ENCODE data around the gene LOXL1. TPM values are rescaled to one million over a fixed set of nuclear protein-coding genes. Genes with fewer than 3 reads are reported as not detected.
A peak's percentile ranks its signal among the peaks of the same experiment; 100 is the strongest.
"Not testable (repeated sequence)": the region's sequence is repeated elsewhere in the genome, so short reads cannot be mapped to it uniquely, and the experiment has no call there.

The LOXL1 gene
- total RNA-seq, 1 donor from 2014 or later: 0.68 TPM

DNA sequence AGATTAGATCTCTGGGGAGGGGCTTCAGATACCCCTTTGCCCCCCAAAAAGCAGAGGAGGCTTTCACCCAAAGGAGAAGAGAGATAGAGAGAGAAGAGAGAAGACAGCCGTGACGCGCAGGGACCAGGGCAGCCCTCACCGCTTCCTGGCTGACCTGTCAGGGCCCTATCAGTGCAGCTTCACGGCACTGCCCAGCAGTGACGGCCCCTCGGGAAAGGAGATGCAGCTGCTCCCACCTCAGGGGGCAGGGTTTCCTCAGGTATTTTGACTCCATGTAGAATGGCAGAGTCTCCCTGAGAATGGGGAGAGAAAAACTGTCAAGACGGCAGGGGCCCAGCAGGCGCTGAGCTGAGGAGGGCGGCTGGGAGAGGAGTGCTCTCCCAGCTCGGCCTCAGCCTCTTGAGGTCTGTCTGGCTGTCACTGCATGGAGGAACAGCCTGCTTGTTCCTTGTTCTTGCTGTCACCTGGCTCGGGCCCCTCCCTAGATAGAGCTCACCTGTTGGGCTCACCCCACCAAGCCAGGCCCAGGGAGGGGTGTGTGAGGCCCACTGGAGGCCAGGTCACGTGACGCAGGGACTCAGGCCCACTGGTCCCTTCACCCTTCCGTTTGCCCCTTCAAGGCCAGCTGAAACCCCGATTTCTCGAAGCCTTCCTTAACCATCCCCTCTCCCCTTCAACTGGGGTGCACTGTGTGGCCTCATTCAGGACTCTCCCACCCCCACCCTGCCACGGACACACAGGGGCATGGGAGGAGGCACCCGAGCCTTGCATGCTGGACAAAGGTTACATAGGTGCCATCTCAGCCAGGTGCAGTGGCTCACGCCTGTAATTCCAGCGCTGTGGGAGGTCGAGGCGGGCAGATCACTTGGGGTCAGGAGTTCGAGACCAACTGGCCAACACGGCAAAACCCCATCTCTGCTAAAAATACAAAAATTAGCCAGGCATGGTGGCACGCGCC lies 28.2 kb downstream of the LOXL1 start:
- DNase-seq: no peak

DNA sequence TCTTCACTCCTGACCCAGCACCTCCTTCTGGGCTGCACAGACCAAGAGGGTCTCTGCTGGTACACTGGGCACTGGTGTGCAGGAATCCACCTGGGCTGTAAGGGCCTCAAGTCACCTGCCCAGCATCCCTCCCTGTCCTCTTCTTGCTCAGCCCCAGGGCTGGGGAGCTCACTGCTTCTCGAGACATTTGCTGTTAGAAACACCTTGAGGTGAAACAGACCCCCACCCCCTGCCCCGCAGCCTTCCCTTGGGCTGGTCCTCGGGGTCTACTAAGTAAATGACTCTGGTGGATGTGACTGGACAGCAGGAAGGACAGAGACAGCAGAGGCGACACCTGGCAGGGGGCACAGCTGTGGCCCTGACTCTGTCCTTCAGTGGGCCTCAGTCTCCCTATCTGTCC lies 29.1 kb downstream of the LOXL1 start:
- DNase-seq: no peak

DNA sequence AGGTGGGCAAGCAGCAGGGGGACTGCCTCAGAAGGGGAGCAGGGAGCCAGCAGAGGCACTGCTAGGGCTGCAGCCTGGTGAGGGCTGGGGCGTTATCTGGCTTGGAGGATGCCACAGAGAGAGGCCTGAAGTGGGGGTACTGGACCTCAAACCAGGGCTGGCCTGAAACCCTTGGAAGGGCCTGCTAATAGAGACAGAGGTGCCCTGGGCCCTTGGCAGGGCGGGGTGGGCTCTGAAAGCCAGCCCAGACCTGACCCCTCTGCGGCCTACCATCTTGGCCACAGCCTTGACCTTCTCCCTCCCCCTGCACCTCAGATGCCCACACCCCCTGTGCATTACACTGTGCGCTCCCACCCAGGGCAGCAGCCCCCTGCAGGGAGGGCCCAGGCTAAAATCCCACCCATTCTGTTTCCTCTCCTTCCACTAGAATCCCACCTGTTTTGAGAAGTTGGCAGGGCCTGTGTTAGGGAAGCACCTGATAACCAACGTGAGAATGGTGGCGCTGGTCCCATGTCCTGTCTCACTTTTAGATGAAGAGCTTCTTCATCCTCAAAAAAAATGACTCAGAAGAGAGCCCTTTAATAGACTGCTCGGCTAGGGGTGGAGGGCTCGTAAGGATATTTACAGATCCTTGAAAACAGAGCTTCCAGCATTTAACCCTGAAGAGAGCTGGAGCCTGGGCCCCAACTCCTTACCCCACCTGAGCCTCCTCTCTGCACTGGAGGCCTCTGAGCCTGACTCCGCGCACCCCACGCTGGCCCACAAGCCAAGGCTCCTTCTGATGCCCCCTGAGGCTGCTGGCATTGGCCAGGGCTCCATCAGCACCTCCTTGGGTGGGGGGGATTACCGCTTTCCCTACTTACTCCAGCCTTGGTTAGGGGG lies 29.8 kb downstream of the LOXL1 start:
- DNase-seq: no peak

DNA sequence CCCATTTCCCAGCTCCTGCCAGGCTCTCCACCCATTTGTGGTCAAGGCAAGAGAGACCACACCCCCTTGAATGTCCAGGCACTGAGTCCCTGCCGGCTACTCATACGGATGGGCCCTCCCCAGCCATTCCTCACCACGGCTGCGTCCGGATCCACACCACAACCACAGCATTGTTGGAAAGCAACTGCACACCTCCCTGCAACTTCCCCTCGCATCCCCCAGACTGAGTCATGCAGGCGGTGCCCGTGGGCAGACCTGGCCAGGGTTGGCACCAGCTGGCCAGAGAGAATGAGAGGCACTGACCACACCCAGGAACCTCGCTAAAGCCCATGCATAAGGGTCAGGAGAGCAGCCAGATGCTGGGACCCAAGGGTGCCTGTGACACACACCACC lies 30.5 kb downstream of the LOXL1 start:
- DNase-seq: peak; percentile 88

DNA sequence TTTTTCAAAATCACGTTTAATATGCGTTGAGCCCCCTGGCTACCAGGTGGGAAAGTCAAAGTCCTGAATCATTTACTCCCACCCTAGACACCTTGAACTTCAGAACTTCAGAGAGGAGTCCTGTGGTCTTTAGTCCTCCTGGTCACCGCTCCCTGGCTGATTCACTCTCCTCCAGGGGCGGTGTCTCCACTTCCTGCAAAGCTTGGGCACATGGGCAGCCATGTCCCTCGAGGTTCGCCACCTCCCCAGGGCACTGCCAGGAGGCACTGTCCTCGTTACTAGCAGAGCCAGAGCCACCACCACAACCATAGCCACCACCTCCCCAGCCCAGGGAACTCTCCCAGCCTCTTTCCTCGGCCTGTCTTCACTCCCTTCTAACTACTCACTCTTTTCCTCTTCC lies 31.0 kb downstream of the LOXL1 start:
- no peak for DNase-seq

DNA sequence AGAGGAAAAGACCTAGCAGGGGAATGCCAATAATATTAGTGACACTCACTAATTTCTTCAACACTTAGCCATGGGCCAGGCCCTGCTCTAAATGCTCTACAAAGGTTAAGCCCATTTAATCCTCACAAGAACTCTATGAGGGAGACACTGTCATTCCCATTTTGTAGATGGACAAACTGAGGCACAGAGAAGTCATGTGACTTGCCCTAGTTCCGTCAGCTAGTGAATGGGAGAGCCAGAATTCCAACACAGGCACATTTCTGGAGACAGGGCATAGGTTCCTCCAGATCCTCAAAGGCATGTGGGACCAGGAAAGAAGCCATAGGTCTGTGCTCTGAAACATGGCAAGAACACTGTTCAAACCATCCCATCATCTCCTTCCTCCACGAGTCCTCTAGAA lies 31.5 kb downstream of the LOXL1 start:
- no peak for DNase-seq

DNA sequence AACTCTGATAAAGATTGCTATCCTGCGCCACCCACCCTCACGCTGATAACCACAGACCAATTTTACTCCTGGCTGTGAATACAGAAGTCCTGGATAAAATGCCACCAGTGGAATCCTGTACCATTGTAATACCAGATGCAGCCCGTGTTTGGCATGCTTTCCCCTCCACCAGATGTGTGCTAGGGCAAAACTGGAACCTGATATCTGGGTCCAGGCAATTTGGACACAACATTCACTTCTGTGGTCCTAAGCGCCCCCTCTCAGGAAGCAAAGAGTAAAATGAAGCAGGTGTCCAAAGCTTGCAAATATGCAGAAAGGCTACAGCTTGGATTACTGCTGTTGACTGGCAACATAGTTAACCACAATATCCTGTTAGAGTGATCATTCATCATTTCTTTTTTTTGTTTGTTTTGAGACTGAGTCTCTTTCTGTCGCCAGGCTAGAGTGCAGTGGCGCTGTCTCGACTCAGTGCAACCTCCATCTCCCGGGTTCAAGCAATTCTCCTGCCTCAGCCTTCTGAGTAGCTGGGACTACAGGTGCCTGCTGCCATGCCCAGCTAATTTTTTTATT lies 32.8 kb downstream of the LOXL1 start:
- no peak for DNase-seq

DNA sequence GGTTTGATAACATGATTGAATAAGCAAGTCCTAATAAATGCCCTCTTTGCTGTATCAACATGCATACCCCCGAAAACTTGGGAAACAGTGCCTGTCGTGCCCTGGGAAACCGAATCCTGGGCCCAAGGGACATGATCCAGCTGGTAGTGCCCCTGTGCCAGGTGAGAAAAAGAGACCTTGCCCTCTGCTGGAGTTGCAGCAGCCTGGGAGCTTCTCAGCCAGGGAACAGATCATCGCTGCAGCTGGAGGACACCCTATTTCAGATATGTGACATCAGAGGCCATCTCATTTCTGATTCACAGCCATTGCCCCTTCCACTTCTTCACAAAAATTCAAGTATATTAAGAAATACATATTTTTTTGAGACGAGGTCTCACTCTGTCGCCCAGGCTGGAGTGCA lies 33.5 kb downstream of the LOXL1 start:
- DNase-seq: no peak

DNA sequence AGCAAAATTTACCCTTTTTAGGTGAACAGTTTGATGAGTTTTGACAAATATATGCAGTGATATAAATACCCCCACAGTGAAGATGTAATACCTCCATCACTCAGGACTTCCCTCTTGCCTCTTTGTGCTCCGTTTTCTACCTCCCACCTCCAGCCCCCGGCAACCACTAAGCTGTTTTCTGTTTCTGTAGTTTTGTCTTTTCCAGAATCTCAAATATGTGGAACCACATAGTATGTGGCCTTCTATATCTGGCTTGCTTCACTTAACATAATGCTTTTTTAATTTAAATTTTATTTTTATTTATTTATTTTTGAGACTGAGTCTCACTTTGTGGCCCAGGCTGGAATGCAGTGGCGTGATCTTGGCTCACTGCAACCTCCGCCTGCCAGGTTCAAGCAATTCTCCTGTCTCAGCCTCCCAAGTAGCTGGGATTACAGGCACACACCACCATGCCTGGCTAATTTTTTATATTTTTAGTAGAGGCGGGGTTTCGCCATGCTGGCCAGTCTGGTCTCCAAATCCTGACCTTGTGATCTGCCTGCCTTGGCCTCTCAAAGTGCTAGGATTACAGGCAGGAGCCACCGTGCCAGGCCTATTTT lies 34.3 kb downstream of the LOXL1 start:
- DNase-seq: not testable (repeated sequence)

DNA sequence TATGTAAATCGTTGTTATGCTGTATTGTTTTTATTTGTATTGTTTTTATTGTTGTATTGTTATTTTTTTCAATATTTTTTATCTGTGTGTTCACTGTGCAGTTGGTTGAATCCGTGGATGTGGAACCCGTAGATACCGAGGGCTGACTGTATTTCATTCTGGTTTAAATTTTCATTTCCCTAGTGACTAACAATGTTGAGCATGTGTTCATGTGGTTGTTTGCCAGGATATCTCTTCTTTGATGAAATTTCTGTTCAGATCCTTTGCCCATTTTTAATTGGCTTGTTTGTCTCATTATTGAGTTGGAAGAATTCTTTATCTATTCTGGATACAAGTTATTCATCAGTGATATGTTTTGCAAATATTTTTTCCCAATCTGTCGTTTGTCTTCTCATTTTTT lies 36.2 kb downstream of the LOXL1 start:
- DNase-seq: no peak

DNA sequence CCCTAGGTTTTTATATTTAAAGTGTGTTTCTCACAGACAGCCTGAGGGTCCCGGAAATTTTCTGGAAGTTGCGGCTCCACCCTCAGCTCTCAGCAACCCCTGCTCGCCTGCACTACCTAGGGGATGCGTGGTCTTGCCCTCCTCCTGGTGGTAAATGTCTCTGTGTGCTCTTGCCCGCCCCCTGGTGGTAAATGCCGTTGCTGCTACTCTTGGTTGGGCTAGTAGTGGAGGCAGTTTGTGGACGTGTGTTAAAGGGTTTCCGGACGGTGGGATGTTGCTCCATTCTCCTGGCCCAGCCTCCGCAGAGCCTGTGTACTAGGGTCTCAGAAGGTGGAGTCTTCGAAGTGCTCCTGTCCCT lies 38.5 kb downstream of the LOXL1 start:
- DNase-seq: peak; percentile 89

DNA sequence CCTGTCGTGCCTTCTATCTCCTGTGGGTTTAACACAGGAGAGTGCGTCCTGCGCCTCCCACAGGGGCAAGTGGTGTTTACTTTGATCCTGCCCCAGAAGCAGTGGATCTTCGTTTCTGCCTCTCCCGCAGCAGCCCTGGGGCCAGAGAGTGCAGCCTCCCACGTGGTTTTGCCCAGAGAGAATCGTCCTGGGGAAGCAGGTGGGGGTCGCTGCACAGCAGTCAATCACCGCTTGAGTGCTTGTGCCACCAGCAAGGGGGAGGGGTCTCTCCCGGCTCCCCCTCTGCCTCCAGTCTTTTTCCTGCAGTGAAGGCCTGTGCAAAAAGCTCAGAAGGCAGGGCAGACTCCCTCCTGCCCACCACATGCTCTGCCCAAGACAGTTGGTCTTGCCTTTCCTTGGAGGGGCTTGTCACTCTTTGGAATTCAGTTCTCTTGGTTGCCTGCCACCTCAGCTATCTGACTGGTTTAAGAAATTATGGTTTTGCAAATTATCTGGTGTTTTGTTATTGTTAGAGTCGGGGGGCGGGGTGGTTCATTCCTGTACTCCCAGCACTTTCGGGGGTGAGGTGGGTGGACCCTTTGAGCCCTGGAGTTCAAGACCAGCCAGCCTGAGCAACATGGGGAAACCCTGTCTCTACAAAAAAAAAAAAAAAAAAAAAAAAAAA lies 39.0 kb downstream of the LOXL1 start:
- no peak for DNase-seq

DNA sequence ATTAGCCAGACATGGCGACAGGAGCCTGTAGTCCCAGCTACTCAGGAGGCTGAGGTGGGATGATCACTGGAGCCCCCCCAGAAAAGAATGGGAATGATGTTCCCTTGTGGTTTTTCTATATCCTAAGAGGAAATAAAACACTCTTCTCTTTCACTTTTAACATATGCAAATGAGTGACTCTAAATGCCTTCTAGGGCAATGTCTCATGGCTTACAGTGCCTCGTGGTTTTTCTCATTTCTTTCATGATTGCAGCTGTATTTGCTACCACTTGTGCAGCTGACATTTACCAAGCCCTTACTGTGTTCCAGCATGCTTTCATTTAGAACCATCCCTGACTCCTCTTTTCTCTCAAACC lies 39.5 kb downstream of the LOXL1 start:
- no peak for DNase-seq

DNA sequence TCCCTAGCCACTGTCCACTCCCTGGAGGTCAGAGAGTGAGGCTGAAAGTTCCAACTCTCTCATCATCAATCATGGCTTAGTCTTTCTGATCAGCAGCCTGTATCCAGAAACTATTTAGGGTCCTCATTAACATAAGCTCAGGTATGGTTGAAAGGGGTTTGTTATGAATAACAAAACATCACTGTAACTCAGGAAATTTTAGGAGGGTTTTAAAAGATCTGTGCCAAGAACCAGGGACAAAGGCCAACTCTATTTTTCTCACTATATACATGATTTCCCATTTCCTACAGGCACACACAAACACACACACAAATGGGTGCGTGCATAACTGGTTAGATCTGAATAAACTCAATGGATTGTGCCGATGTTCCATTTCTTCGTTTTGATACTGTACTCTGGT lies 42.2 kb downstream of the LOXL1 start:
- DNase-seq: no peak

DNA sequence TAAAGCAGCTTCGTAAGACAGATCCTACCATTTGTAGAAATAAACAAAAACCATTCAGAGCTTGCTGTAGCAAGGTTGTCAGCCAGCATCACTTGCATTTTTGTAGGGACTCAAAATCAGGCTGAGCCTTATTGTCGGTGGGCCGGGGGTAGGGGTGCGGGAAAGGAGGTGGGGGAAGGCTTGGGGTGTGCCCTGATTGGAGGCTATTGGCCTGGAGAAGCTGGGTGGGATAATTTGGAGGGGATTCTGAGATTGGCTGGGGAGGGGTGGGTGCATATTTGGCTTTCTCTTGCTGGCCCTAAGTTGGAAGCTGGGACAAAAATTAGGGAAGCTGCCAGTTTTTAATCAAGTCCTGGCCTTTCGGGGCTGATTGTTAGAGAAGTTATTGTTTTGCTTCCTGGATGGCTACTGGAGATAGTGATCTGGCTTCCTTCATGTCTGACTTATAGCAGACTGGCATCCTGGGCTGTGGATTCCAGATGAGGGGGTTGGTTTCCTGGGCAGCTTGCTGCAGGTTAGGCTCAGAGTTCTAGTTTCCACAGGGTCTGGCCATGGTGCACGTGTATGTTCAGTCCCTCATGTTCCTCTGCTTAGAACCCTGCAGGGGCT lies 43.0 kb downstream of the LOXL1 start:
- DNase-seq: no peak

DNA sequence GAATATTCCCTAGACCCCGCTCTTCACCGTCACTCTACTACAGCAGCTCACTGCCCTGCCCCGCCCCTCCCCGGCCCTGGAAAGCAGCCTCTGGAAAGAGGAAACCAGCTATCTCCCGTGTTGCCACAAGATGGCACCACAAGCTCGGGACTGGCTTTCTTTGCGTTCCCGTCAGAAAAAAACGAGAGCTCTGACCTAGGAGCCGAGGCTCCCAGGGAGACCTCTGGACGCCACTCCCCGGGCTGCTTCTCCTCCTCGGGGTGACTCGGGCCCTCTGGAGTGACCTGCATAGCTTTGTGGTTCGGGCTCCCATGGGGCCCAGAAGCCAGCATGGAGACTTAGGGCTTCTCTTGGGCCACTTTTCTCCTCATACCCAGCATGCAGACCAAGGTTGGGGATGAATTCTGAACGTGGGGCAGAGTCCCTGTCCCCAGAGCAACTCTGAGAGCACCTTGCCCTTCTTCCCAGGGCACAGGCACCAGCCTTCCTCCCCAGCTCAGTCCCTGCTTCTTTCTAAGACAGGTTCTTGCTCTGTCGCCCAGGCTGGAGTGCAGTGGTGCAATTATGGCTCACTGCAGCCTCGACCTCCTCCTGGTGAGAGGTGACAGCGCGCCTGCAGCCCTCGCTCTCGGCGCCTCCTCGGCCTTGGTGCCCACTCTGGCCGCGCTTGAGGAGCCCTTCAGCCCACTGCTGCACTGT lies 46.9 kb downstream of the LOXL1 start:
- peak; percentile 89 for DNase-seq

DNA sequence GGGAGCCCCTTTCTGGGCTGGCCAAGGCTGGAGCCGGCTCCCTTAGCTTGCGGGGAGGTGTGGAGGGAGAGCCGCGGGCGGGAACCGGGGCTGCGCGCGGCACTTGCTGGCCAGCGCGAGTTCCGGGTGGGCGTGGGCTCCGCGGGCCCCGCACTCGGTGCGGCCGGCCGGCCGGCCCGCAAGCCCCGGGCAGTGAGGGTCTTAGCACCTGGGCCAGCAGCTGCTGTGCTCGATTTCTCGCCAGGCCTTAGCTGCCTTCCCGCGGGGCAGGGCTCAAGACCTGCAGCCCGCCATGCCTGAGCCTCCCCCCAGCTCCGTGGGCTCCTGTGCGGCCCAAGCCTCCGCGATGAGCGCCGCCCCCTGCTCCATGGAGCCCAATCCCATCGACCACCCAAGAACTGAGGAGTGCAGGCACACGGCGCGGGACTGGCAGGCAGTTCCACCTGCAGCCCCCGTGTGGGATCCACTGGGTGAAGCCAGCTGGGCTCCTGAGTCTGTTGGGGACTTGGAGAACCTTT lies 47.5 kb downstream of the LOXL1 start:
- DNase-seq: not testable (repeated sequence)

DNA sequence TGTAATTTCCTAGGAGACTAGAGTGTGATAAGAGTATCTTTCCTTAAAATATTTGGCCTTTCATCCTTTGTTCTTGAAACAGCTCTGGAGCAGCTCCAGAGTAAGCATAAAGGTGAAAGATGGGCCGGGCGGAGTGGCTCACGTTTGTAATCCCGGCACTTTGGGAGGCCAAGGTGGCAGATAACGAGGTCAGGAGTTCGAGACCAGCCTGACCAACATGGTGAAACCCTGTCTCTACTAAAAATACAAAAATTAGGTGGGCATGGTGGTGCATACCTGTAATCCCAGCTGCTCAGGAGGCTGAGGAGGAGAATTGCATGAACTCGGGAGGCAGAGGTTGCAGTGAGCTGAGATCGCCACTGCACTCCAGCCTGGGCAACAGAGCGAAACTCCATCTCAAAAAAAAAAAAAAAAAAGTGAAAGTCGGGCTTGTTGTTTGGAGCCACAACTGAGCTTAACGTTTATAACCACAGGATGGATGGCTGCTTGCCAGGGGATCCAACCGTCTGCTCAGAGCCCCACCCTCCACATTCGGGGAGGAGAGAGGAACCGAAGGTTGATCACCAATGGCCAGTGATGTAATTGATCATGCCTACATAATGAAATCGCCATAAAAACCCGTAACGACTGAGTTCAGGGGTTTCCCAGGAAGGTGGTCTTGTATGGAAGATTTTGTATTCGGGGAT lies 49.3 kb downstream of the LOXL1 start:
- DNase-seq: not testable (repeated sequence)

DNA sequence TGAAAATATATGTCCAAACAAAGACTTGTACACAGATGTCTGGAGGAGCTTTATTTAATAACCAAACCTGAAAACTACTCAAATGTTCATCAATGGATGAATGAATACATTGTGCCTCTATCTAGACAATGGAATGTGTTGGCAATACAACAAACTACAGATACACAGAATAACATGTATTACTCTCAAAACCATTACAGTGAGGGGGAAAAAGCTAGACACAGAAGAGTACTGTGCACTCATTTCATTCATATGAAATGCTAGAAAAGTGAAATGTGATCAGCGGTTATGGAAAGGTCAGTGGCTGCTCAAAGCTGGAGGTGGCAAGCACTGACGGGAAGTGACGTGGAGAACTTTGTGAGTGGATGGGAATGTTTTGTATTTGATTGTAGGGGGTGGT lies 52.6 kb downstream of the LOXL1 start:
- no peak for DNase-seq

DNA sequence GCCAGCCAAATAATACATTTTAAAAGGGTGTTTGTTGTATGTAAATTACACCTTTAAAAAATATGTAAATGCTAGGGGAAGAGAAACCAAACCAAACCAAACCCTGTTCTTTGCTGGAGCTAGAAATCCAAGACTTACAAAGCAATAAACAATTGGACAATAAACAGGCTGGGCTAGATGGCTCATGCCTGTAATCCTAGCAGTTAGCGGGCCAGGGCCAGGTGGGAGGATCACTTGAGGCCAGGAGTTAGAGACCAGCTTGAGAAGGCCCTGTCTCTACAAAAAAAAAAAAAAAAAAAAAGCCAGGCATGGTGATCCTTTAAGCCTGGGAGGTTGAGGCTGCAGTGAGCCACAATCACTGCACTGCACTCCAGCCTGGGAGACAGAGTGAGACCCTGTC lies 53.4 kb downstream of the LOXL1 start:
- DNase-seq: no peak

Data from dermis blood vessel endothelial cell (primary cell).